Measurements from ENCODE around the gene NID1.
A peak's percentile ranks its signal among the peaks of the same experiment; 100 is the strongest.

NID1 gene

GRCh38 chr1:236018885-236019453 is 45.9 kb downstream of the NID1 start:
- H3K4me3 ChIP-seq (replicated peaks; ENCODE audit: low read depth, low read length): no peak overlapping the region
- DNase-seq (ENCODE audit: low read depth): peak; percentile 89
- TF ChIP-seq, protein P1, sequence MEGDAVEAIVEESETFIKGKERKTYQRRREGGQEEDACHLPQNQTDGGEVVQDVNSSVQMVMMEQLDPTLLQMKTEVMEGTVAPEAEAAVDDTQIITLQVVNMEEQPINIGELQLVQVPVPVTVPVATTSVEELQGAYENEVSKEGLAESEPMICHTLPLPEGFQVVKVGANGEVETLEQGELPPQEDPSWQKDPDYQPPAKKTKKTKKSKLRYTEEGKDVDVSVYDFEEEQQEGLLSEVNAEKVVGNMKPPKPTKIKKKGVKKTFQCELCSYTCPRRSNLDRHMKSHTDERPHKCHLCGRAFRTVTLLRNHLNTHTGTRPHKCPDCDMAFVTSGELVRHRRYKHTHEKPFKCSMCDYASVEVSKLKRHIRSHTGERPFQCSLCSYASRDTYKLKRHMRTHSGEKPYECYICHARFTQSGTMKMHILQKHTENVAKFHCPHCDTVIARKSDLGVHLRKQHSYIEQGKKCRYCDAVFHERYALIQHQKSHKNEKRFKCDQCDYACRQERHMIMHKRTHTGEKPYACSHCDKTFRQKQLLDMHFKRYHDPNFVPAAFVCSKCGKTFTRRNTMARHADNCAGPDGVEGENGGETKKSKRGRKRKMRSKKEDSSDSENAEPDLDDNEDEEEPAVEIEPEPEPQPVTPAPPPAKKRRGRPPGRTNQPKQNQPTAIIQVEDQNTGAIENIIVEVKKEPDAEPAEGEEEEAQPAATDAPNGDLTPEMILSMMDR (IDR thresholded peaks at IDR 0.05; ENCODE audit: low read length, missing control alignments): no peak

GRCh38 chr1:236016782-236017400 is 48.0 kb downstream of the NID1 start:
- no peak for DNase-seq (ENCODE audit: low read depth)
- no peak overlapping the region for H3K4me3 ChIP-seq (replicated peaks; ENCODE audit: low read depth, low read length)
- TF ChIP-seq, protein P1 (IDR thresholded peaks at IDR 0.05; ENCODE audit: low read length, missing control alignments): no peak

DNA sequence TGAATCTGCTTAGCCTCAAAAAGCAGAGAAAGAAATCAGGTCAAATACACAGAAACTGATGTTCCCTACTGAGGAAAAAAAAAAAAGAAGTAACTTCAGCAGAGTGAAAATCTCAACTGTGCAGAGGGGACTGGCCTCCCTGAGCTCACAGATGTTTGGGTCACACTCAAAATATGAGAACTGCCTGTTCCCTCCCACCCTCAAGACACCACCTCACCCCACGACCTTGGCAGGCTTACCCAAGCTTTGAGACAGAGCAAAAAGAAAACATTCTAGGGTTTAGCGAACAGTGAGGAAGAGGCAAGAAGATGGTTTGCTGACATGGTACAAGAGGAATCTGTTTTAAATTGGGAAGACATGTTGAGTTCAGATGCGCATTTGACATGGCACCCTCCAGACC is 48.8 kb downstream of the NID1 start:
- DNase-seq (ENCODE audit: low read depth): peak; percentile 41
- TF ChIP-seq, protein P1 (IDR thresholded peaks at IDR 0.05; ENCODE audit: low read length, missing control alignments): no peak
- no peak overlapping the region for H3K4me3 ChIP-seq (replicated peaks; ENCODE audit: low read depth, low read length)

DNA sequence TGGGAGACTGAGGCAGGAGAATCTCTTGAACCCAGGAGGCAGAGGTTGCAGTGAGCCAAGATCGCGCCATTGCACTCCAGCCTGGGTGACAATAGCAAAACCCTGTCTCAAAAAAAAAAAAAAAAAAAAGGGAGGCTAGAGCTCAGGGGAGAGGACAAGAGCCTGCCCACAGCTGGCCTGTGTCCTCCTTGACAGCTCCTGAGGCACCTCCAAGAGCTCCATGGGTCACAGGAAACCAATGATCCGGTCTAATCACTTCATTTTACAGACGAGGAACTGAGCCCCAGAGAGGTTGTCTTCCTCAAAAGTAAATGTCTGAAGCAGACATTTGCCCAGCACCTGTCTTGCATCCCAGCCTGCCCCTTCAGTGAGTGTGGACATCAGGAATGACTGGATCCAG is 49.4 kb downstream of the NID1 start:
- DNase-seq (ENCODE audit: low read depth): no peak
- TF ChIP-seq, protein P1 (IDR thresholded peaks at IDR 0.05; ENCODE audit: low read length, missing control alignments): no peak
- H3K4me3 ChIP-seq (replicated peaks; ENCODE audit: low read depth, low read length): no peak overlapping the region

DNA sequence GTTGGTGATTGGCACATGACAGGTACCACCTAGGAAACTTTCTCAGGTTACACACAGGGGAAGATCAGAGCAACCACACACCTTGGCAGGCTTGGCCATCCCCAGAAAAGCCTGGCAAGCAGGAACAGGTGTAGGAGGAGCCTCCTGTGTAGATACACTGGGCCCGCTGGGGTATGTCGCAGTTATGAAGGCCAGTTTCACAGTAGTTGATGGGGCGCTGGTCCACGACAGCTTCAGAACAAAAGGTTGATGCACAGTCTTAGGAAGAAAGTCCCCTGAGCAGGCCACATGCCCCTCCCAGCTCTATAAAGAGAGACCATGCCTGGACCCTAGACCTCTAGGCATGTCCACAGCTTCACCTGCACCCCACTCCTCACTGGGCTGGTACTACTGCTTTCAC is 51.6 kb downstream of the NID1 start:
- TF ChIP-seq, protein P1 (IDR thresholded peaks at IDR 0.05; ENCODE audit: low read length, missing control alignments): no peak
- no peak for DNase-seq (ENCODE audit: low read depth)
- H3K4me3 ChIP-seq (replicated peaks; ENCODE audit: low read depth, low read length): no peak overlapping the region

- TF ChIP-seq, protein P1 (IDR thresholded peaks at IDR 0.05; ENCODE audit: low read length, missing control alignments): no peak
- DNase-seq (ENCODE audit: low read depth): no peak
- no peak overlapping the region for H3K4me3 ChIP-seq (replicated peaks; ENCODE audit: low read depth, low read length)
Measured at GRCh38 chr1:236011641-236012040, 53.2 kb downstream of the NID1 start.

GRCh38 chr1:236010443-236010842 is 54.4 kb downstream of the NID1 start:
- TF ChIP-seq, protein P1 (IDR thresholded peaks at IDR 0.05; ENCODE audit: low read length, missing control alignments): no peak
- DNase-seq (ENCODE audit: low read depth): no peak
- no peak overlapping the region for H3K4me3 ChIP-seq (replicated peaks; ENCODE audit: low read depth, low read length)

Data from fibroblast of pulmonary artery (primary cell).